Pancreas (tissue), 10 donors: ENCODE data around the gene MPPED1. TPM values are rescaled to one million over a fixed set of nuclear protein-coding genes. Genes with fewer than 3 reads are reported as not detected.
A peak's percentile ranks its signal among the peaks of the same experiment; 100 is the strongest.

Experiments
- ATAC-seq, 4 donors: fragments of 200-7000 bp; cut with Tn5 transposase; one replicate each; pipeline versions ENCODE4 v1.8.0 to v1.9.1; 2020; ENCODE audit warnings: mild to moderate bottlenecking in 4 of 4, moderate library complexity in 4 of 4
- DNase-seq, 6 donors: peaks; one replicate each; pipeline ENCODE4 v3.0.0-alpha.2; 2020
- FAIRE-seq: peaks from 2 replicates; lab custom pipeline; 2012; peaks lifted over from hg19 to GRCh38; lab: Jason Lieb, UNC
- H3K27ac ChIP-seq, 4 donors: fragments of 200-600 bp; sonication (generic); 1 replicate in 3 of 4; 2 replicates in 1 of 4; pipeline versions ENCODE4 v1.5.0 to v1.8.0; 2020
- H3K27me3 ChIP-seq, 4 donors: fragments of 200-600 bp; one replicate each; pipeline ENCODE4 v1.8.0; 2021
- H3K36me3 ChIP-seq, 3 donors: fragments of 200-600 bp; sonication (generic) in 1 of 3; one replicate each; pipeline versions ENCODE4 v1.5.0 to v1.8.0; 2020 to 2021
- H3K4me1 ChIP-seq, 3 donors: fragments of 200-600 bp; one replicate each; pipeline ENCODE4 v1.8.0; 2021
- H3K4me3 ChIP-seq, 4 donors: fragments of 200-600 bp; sonication (generic) in 2 of 4; one replicate each; pipeline versions ENCODE4 v1.5.0 to v1.8.0; 2020 to 2021
- H3K9me3 ChIP-seq, 4 donors: fragments of 200-600 bp; one replicate each; pipeline ENCODE4 v1.8.0; 2021
- WGBS, 2 donors: extraction: QIAGEN DNeasy Blood & Tissue Kit; methylation state at CpG; one replicate each; pipeline ENCODE4 v1.1.7; 2013; 5-methylcytosine and 5-hydroxymethylcytosine counted together
- intact Hi-C, 3 donors: fragments of 100-400 bp; cut with DNase I; formaldehyde crosslinking; loops; one replicate each; pipeline versions ENCODE4 v1.11.1 to v1.14.2; 2022
- polyA plus RNA-seq, 2 donors: library from polyadenylated mRNA; stranded (reverse); fragments of 200-250 nt; gene quantifications; one replicate each; pipeline ENCODE4 v1.2.3, GENCODE V29; 2013
- total RNA-seq, 6 donors: library from RNA; stranded (reverse); fragmentation: NEBNext Ultra II Directional in 4 of 6; extraction: Animal tissue kit (Norgen Biotek cat#: 25700) in 4 of 6; gene quantifications; one replicate each; pipeline versions ENCODE4 v1.2.1 to v1.2.4, GENCODE V29; 2021 to 2023
- TF ChIP-seq, protein P1 (sequence below), 4 donors: fragments of 200-600 bp; sonication (generic) in 3 of 4; IDR thresholded peaks; one replicate each; pipeline versions ENCODE4 v1.5.0 to v1.8.0; 2021; ENCODE audit warnings: antibody characterized with exemption in 4 of 4
- donor health status: healthy with polysubstance abuse.
- donor health status: DM: no; HTN: no; CAD: no; lungs with moderate emphysema.
- donor health status: DM: no; HTN: no; CAD: no.
- donor health status: control.
- donor health status: control.
- donor health status: Bipolar disorder and iron deficiency.
- donor health status: DM: yes; HTN: yes; CAD: no.
- donor health status: DM: no; HTN: no; CAD: no.
- donor health status: DM: no; HTN: no; CAD: no.
- donor health status: DM: yes; HTN: yes; CAD: no.

Gene MPPED1
- total and polyA plus RNA-seq, 8 donors, result 0.05 TPM; not detected in 7

GRCh38 chr22:43418079-43418825 is 6.4 kb downstream of the MPPED1 start:
- TF ChIP-seq, protein P1, sequence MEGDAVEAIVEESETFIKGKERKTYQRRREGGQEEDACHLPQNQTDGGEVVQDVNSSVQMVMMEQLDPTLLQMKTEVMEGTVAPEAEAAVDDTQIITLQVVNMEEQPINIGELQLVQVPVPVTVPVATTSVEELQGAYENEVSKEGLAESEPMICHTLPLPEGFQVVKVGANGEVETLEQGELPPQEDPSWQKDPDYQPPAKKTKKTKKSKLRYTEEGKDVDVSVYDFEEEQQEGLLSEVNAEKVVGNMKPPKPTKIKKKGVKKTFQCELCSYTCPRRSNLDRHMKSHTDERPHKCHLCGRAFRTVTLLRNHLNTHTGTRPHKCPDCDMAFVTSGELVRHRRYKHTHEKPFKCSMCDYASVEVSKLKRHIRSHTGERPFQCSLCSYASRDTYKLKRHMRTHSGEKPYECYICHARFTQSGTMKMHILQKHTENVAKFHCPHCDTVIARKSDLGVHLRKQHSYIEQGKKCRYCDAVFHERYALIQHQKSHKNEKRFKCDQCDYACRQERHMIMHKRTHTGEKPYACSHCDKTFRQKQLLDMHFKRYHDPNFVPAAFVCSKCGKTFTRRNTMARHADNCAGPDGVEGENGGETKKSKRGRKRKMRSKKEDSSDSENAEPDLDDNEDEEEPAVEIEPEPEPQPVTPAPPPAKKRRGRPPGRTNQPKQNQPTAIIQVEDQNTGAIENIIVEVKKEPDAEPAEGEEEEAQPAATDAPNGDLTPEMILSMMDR (IDR thresholded peaks at IDR 0.05), result no peak
- H3K4me1 ChIP-seq, result no peaks in the 10 kb centered on the region
- intact Hi-C loops, result no loop called here
- H3K36me3 ChIP-seq, result no peaks in the 10 kb centered on the region
- DNase-seq (peak in 2 of 6 donors; percentile 2 to 19), FAIRE-seq (no peak), ATAC-seq (no peak)
- WGBS, 2 donors, result 66 to 69% methylated on average over 15 of the region's 15 CpGs
- H3K27ac ChIP-seq, result no peak overlapping the region
- no peak overlapping the region for H3K4me3 ChIP-seq
- H3K27me3 ChIP-seq, result peaks cover 0 to 12% (median 0%) of the 10 kb centered on the region in 4 donors
- no peaks in the 10 kb centered on the region for H3K9me3 ChIP-seq

DNA sequence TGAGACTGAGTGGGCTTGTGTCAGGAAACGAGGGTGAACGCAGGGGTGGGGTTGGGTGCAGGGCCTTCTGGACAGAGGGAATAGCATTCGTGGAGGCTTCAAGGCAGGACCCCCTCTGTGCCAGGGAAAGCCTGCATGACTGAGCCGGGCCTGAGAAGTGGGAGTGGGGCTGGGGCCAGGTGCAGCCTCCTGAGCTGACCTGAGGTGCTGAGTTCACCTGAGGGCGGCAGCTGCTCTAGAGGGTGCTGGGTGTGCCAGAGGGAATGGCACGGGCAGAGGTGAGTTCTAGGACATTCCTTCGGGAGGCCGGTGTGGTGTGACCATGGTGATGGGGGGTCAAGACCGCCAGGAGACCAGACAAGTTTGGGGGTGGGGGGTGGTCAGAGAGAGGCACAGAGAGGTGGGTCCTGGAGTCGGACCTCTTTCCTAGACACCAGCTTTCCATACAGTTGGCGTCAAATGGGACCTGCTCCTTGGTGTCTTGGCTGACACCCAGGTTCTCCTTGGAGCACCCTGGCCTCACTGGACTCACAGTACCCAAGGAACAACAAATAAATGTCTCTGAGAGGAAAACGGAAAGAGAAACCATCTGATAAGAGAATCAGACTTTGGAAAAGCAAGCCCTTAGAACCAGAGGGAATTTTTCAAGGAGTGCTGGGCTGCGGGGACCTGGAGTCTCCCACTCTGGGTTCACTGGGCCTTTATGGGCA is 7.7 kb downstream of the MPPED1 start:
- TF ChIP-seq, protein P1 (IDR thresholded peaks at IDR 0.05), result no peak
- Histone ChIP-seq H3K4me1 (no peaks in the 10 kb centered on the region), H3K4me3 (no peak overlapping the region), H3K9me3 (no peaks in the 10 kb centered on the region), H3K27ac (no peak overlapping the region), H3K36me3 (no peaks in the 10 kb centered on the region), H3K27me3 (peaks cover 0 to 9% (median 0%) of the 10 kb centered on the region in 4 donors)
- no peak for ATAC-seq
- 58 to 67% methylated on average over 12 to 13 of the region's 13 CpGs for WGBS, 2 donors
- peak in 1 of 6 donors; percentile 4 for DNase-seq
- intact Hi-C loops, result no loop called here
- FAIRE-seq, result no peak

- 56 to 65% methylated on average over 34 to 36 of the region's 36 CpGs for WGBS, 2 donors
- TF ChIP-seq, protein P1 (IDR thresholded peaks at IDR 0.05), result no peak
- intact Hi-C loops, result no loop called here
- FAIRE-seq, result no peak
- no peaks in the 10 kb centered on the region for H3K36me3 ChIP-seq
- H3K4me1 ChIP-seq, result no peaks in the 10 kb centered on the region
- ATAC-seq, result no peak
- H3K27me3 ChIP-seq, result peaks cover 0 to 5% (median 0%) of the 10 kb centered on the region in 4 donors
- peak in 1 of 6 donors; percentile 9 for DNase-seq
- H3K9me3 ChIP-seq, result no peaks in the 10 kb centered on the region
- H3K27ac ChIP-seq, result no peak overlapping the region
- no peak overlapping the region for H3K4me3 ChIP-seq
Observed at GRCh38 chr22:43421046-43421665, 9.3 kb downstream of the MPPED1 start.

DNA sequence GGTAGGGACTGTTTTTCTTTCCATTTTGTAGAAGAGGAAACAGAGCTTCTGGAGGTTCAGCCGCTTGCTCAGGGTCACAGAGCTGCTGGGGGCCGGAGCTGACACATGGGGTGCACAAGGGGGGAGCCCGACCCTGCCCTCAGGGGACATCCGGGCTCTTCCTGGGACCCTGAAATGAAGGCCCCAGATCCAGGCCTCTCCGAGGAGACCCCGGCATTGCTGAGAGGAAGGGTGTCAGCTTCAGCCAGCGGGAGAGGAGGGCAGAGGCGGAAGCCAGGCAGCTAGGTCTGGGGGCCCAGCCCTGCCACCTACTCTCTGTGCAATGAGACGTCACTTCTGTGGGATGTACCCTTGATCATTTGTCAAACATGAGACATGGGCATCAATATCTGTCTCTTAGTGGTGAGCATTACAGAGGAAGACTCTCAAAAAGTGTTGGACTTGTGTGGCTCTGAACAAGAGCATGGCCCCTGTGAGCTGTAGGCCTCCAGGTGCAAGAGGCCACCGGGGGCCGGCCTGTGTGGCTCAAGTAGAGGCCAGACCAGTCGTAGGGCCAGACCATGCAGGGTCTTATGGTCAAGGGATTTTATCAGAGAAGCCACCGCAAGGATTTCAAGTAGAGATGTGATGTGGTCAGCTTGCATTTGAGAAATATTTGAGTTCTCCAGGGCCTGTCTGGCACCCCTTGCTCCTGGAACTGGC is 10.3 kb downstream of the MPPED1 start:
- DNase-seq, result peak in 1 of 6 donors; percentile 6
- no peak for FAIRE-seq
- Histone ChIP-seq H3K36me3 (no peaks in the 10 kb centered on the region), H3K27me3 (peaks cover 0 to 5% (median 0%) of the 10 kb centered on the region in 4 donors), H3K4me3 (no peak overlapping the region), H3K9me3 (no peaks in the 10 kb centered on the region), H3K27ac (no peak overlapping the region), H3K4me1 (no peaks in the 10 kb centered on the region)
- no peak for ATAC-seq
- WGBS, 2 donors, result 64 to 68% methylated on average over 13 of the region's 13 CpGs
- intact Hi-C loops, result no loop called here
- TF ChIP-seq, protein P1 (IDR thresholded peaks at IDR 0.05), result no peak
